Eye (tissue), 1 donor: ENCODE measurements around the gene HACD2.
"Not testable (repeated sequence)": the region's sequence is repeated elsewhere in the genome, so short reads cannot be mapped to it uniquely, and the experiment has no call there.

Experiments
- DNase-seq: peaks from one replicate; pipeline ENCODE4 v3.0.0-alpha.2; 2015

Gene HACD2

GRCh38 chr3:123523023-123523412 lies 61.8 kb downstream of the HACD2 start:
- DNase-seq, result no peak

DNA sequence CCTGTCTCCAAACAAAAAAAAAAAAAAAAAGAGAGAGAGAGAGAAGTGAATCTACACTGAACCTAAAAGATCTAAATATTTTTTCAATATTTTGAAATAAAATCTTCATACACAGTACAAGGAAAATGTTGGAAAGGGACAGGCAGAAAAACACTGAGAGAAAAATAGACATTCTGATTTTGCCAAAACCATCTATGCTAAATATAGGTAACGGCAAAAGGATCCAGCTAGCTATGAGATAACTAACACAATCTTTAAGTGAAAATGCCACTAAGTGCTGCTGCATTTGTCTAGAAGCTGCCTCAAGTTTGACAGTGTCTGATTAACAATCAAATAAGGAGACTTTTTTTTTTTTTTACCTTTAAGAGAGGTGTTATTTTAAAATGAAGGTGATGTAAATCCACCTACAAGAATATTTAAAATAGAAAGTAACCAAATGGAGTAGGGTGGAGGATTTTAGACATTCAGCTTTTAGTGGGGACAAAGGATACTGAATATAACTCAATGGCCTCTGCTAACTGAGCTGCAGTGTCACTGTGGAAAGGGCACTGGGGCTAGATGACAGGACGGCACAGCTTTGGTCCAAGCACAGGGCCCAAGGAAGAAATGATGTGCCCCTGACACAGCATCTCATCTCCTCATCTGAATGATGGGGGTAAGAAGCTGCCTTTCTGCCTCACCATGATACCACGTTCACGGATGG lies 62.4 kb downstream of the HACD2 start:
- DNase-seq, result no peak

DNA sequence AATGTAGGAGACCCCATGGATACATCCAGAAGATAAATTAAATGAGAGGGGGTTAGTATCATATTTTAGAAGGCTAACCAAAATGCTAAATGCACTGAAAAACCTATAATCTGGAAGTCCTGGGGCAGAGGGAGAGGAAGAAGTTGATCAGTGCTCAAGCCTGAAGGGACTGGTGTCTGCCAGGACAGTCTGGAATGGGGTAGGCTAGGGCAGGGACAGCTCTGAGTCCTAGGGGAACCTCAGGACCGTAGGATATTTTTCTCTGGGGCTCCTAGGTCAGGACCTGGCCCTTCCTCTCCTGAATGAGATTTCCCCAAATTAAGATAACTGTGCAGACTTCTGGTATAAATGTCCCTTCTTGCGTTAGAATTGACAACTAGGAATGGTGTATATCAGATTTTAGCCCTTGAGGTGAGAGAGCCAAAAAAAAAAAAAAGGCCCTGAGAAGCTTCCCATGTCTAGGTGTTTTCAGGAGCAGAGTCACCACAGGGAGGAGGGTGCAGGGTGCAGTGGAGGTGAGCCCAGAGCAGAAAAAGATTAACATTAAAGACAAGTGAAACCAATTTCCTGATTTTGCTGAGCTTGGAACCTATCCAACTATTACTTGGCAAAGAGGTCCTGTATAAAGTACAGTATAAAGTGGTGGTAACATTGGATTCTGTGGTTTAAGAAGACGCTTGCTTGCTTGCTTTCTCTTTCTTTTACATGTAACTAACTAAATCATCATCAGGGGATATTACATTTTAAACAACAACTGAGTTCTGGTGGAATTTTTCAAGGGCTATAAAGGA lies 63.5 kb downstream of the HACD2 start:
- DNase-seq, result peak; percentile 31

DNA sequence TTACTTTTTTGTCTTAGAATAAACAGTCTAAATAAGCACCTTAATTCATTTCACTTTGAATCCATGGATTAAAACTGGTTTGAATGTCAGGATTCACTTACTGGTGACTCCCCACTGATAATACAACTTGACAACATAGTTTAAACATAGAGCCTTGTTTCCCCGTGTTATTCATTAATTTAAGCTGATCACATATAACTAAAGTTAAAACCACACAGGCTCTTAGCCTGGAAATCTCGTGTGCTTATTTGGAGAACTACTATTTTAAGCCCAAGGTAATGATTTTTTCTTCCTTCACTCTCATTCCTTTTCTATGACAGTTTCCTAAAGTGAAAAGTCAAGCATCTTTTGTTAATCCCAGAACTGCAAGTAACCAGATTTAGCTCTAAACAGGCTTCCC lies 64.2 kb downstream of the HACD2 start:
- no peak for DNase-seq

GRCh38 chr3:123518892-123519485 lies 65.9 kb downstream of the HACD2 start:
- DNase-seq, result no peak

DNA sequence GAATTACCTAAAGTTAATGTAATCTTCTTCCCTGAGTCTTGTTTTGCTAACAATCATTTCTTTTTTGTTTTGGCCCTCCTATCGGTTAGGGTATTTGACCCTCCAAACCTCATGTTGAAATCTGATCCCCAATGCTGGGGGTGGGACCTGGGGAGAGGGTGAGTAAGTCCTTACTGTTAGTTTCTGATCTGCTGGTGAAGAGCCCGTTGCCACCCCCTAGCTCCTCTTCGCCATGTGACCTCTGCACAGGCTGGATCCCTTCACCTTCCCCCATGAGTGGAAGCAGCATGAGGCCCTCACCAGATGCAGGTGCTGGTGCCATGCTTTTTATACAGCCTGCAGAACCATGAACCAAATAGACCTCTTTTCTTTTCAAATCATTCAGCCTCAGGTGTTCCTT lies 73.1 kb downstream of the HACD2 start:
- no peak for DNase-seq

DNA sequence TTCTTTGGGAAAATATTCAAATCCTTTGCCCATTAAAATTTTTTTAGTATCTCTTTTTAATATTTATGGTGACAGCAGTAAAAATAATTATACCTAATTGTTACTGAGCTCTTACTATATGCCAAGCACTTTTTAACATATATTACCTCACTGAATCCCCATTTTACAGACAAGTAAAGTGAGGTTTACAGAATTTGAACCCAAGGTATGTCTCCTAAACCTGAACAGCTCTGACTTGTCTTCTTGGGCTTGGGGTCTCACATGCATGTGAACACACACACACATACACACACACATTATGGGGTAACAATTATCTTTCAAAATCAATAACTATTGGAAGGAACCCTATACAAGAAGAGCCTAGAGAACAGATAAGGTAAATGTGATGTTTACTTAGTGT lies 73.8 kb downstream of the HACD2 start:
- no peak for DNase-seq

GRCh38 chr3:123508178-123508577 lies 76.7 kb downstream of the HACD2 start:
- no peak for DNase-seq

DNA sequence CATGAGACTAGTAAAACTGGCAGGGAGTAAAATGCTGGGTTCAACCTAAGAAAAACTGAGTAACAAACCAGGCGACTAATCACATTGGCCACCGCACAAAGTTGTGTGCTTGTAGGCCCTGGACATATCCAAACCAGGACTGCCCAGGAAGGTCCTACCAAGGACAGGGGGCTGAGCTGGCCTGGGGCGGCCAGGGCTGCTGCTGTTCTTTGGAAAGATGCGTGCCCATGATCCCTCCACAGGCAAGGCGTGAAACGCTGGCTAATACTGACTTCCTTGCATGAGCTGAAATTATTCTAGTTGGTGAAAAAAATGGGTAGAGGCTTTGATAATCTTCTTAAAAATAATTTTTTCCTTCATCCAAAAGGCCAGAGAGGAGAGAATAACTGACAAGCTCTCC lies 79.0 kb downstream of the HACD2 start:
- DNase-seq, result no peak

DNA sequence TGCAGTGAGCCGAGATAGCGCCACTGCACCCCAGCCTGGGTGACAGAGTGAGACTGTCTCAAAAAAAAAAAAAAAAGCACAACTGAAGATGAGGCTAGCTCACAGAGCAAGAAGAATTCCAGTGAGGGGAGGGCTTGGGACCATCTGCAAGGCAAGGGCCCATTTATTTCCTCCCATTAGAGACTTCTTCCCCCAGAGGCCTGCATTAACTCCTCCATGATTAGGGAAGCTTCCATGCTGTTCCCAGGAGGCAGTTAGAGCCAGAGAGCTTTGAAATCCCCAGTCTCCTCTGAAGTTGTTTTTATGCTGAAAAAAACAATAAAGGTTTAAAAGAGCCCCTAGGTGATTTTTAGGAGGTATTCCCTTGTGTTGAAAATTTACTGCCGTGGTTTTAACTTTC lies 81.7 kb downstream of the HACD2 start:
- DNase-seq, result no peak

DNA sequence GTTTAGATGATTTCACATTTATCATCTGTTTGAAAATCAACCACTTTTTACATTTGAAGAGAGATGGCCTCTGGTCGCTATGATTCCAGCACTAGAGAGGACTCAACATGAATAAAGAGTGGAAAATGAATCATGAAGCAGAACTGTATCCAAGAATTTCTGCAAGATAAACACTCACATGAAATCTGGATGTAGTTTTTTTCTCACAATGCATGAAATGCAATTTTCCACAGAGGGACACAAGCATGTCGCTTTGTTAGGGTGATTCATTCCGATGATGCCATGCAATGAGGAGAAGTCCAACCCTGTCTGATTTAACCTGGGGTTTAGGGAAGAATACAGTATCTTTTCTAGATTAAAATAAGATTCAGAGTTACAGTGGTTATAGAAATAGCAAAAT lies 85.5 kb downstream of the HACD2 start:
- DNase-seq, result no peak

- DNase-seq, result no peak
These were observed 86.1 kb downstream of the HACD2 start for GRCh38 chr3:123498761-123499160.

DNA sequence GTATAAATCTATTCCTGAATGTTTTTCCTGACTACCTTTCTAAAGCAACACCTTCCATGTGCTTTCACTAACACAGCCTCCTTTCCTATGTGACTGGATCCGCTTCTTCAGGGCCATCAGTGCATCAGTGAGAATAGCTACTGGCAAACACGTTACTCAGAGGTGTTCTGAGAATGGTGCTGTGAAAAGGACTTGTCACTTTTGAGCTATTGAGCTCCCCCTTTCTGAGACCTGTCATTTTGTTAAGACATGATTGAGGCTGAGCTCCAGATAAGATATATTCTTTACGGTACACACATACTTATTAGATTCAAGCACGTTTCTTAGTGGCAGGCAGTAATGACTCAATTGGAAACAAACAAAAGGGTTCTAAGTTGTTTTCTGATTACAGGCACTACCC lies 90.9 kb downstream of the HACD2 start:
- DNase-seq, result no peak

- DNase-seq, result no peak
These were observed 92.8 kb downstream of the HACD2 start for GRCh38 chr3:123491966-123492587.

DNA sequence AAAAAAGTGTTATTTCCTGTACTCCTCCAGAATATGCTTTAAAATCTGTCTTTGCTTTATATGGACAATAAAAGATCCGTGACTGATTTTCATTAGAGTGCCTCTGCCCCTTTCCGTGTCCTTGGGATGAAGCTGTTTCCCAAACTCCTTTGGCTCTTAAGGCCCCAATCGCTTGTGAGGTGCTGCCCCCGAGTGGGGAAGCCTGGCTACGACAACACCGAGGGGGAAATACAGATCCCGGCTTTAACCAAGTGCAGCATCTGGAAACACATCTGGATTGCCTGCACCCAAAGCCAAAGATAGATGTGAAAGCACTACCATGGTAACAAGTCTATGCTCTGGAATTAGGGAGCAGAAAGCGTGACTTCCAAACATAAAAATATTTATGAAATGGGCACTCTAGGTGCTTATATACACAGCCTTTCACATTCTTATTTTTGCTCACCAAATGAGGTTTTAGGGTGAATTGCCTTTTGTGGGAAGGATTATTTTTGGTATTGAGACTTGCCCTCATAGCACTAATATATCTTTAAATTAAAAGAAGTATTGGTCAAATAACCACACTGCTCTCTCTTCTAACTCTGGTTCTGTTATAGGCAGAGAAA lies 95.4 kb downstream of the HACD2 start:
- peak; percentile 90 for DNase-seq

DNA sequence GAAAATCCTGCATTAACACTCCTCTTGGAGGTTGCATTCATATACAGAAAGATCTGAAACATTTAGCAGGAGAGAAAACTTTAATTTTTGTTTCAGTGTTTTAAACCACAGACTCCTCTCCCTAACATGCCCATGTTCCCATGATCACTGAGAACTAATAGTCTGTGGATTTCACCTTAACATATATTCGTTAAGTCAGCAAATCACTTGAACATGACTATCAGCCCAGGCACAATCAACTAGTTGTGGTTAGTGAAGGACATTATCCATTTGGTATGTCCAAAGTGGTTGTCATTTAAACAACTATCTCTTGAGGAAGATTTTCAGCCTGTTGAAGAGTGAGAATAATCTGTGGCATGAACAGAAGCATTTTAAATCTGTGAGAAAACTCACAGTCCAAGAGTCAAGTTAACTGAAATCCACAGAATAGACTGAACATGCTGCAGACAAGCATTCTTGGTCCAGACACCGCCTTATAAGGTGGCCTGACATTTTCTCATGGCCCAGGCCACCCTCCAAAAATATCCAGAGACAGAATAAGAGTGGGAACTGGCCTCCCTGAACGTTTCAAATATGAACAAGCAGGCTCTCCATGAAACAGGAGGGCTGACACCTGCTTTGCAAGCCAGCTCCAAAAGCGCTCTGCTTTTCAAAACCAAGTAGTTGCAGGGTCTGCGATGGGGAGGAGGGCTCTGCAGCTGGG lies 96.1 kb downstream of the HACD2 start:
- DNase-seq, result no peak

GRCh38 chr3:123487063-123487462 lies 97.8 kb downstream of the HACD2 start:
- DNase-seq, result not testable (repeated sequence)

DNA sequence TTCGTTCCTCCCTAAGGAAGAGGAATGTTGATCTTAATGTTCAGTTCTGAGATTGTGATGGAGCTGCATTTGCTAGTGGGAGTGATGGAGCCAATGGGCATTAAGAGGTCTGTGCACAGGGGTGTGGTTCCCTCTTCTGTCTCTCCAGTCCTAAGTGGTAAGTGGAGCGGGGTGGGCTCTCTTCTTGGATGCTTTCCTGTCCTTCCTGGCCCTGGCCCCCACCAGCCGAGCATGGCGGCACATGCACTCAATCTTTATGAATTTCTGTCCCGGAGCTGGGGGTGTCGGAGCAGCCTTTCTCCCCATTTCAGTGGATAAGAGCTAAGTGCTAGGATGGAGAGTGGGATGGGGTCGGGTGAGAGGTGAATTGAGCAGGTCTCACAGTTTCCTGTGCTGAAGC lies 98.4 kb downstream of the HACD2 start:
- no peak for DNase-seq

DNA sequence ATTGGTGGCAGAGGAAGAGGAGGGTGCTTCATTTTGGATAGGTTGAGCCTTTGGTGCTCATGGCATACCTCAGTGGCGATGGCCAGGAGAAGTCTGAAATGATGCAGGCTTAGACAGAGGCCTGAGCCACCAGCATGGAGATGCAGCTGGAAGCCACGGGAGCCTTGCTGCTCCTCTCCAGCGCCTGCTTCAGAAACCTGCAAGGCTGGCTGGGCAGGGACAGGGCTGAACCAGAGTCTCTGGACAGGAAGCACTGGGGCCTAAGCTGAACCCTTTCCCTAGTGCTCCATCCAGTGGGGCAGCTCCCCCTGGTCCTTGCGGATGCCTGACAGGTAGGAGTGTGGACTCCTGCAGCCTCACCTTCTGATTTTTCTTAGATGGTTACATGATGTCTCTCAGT lies 99.3 kb downstream of the HACD2 start:
- no peak for DNase-seq

DNA sequence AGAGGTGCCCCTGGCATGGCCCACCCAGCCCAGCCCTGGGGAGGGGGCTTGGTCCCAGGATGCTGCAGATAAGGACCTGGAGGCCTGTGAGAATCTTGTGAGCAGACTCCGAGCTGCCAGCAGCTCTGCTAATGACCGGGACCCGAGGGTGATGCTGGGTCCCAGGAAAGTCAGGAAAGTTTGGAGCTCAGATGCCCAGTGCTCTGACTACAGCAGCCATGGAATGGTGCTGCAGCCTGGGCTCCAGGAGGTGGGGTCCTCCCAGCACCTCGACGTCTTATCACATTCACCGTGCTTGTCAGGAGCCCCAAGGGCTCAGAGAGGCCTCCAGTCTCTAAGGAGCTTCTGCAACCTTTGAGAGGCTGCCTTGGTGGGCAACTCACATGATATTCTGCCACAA lies 101.7 kb downstream of the HACD2 start:
- no peak for DNase-seq

DNA sequence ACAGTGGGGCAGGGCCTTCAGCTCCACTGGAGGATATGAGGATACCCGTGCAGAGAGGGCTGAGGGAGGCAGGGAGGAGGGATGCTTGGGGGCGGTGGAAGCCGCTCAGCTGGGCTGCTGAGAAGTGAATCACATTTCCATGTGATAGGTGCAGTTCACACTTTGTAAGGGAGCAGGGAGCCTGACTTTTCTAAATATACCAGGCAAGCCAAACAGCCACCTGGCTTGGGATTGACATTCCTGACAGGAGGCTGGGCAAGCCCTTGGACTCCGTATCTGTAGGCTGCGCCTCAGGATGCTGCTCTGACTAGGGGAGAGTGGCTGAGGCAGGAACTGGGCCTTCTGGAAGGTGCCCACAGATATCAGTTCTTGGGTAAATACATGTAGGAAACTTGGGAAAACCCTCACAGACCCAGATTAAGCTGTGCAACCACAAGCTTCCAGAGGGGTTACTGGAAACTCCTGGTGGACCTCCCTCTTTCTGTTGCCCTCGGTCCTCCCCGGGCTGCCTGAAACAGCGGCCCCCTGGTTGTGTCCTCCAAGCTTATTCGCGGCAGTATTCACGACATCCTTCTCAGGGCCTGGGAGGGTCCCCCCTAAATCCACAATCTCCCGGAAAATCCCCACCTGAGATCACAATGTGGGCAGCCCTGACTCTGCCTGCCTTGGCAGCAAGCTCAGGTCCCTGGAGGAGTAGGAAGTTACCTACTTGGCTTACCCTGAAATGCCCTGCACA lies 103.0 kb downstream of the HACD2 start:
- DNase-seq, result no peak

DNA sequence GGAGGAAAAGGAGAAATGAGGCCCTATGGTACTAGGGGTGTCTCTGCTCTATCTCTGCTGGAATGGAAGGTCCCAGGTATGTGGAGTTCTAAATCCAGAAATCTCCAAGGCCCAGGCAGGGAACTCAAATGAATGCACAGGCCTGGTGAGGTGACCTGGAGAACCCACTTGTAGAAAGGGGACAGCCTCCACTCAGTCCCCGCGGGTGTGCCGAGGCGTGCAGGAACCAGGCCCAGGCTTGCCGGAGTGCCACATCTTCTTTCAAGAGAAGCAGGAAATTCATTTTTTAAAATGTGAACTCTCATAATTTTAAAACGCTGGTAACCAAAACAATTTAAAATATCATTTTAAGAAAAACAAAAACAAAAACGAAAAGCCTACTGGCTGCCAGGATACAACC lies 103.8 kb downstream of the HACD2 start:
- DNase-seq, result no peak
